Uterus (tissue), 4 donors: ENCODE results near the gene ZNF516. TPM values are rescaled to one million over a fixed set of nuclear protein-coding genes. Genes with fewer than 3 reads are reported as not detected.

Experiments
- DNase-seq, 2 donors: peaks; one replicate each; pipeline ENCODE4 v3.0.0-alpha.2; 2019 to 2020
- H3K27ac ChIP-seq, 2 donors: fragments of 200-600 bp; sonication (generic); 1 replicate in 1 of 2; 2 replicates in 1 of 2; pipeline ENCODE4 v1.5.1; 2016 to 2018
- H3K27me3 ChIP-seq, 2 donors: fragments of 200-600 bp; sonication (generic); one replicate each; pipeline ENCODE4 v1.5.1; 2018 to 2019; ENCODE audit warnings: control low read depth in 1 of 2
- H3K36me3 ChIP-seq, 2 donors: fragments of 200-600 bp; sonication (generic); one replicate each; pipeline ENCODE4 v1.5.1; 2019; ENCODE audit warnings: control low read depth in 1 of 2
- H3K4me1 ChIP-seq, 2 donors: fragments of 200-600 bp; sonication (generic); one replicate each; pipeline ENCODE4 v1.5.1; 2018 to 2019; ENCODE audit warnings: control low read depth in 1 of 2
- H3K4me3 ChIP-seq, 2 donors: fragments of 200-600 bp; sonication (generic); 1 replicate in 1 of 2; 2 replicates in 1 of 2; pipeline ENCODE4 v1.5.1; 2018 to 2019; ENCODE audit warnings: mild to moderate bottlenecking in 1 of 2
- H3K9me3 ChIP-seq, 2 donors: fragments of 200-600 bp; sonication (generic); one replicate each; pipeline ENCODE4 v1.5.1; 2019; ENCODE audit warnings: control low read depth in 1 of 2
- POLR2A ChIP-seq, 2 donors: fragments of 450-650 bp; IDR thresholded peaks; one replicate each; pipeline ENCODE4 v1.6.1; 2016; ENCODE audit warnings: antibody characterized with exemption in 2 of 2, mild to moderate bottlenecking in 1 of 2, moderate library complexity in 1 of 2
- intact Hi-C: fragments of 100-400 bp; cut with DNase I; formaldehyde crosslinking; loops from one replicate; pipeline ENCODE4 v1.15.1; 2023; ENCODE audit warnings: low total_unique reads
- total RNA-seq, 4 donors: library from RNA; depleted of rRNA in 3 of 4; stranded (reverse); fragments of >200 nt in 3 of 4; gene quantifications; one replicate each; pipeline versions ENCODE4 v1.1.0 to v1.2.4, GENCODE V29; 2014 to 2023
- TF ChIP-seq, protein P1 (sequence below), 4 experiments: fragments of 200-600 bp in 2 of 4; fragments of 450-650 bp in 2 of 4; sonication (generic) in 2 of 4; IDR thresholded peaks; one replicate each; pipeline ENCODE4 v1.5.1; 2016 to 2019; ENCODE audit warnings: antibody characterized with exemption in 4 of 4, mild to moderate bottlenecking in 2 of 4, moderate library complexity in 1 of 4
- donor health status: DM: yes; HTN: yes; CAD: no.

The ZNF516 gene
- total RNA-seq, 4 donors from 2014 or later, result 29.4 to 177 (median 65.7) TPM

DNA sequence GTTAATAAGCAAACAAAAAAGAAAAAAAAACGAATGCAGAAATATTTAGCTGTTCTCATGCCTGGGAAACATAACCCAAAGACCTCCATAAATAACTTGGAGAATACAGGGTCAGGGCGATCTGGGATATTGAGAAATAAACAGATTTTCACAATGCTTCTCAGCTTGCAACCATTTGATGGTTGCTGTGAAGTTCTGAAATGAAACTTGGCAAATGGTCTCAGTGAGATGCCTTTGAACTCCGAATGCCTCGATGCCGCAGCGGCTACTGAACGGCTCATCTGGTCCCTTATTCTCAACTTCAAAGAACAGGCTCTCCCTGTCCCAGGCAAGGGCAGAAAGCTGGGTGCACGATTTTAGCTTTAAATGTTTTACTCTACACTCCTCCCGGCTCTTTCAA is 78.1 kb downstream of the ZNF516 start:
- peak overlapping the region in 1 of 2 donors; percentile 22 for H3K4me3 ChIP-seq

DNA sequence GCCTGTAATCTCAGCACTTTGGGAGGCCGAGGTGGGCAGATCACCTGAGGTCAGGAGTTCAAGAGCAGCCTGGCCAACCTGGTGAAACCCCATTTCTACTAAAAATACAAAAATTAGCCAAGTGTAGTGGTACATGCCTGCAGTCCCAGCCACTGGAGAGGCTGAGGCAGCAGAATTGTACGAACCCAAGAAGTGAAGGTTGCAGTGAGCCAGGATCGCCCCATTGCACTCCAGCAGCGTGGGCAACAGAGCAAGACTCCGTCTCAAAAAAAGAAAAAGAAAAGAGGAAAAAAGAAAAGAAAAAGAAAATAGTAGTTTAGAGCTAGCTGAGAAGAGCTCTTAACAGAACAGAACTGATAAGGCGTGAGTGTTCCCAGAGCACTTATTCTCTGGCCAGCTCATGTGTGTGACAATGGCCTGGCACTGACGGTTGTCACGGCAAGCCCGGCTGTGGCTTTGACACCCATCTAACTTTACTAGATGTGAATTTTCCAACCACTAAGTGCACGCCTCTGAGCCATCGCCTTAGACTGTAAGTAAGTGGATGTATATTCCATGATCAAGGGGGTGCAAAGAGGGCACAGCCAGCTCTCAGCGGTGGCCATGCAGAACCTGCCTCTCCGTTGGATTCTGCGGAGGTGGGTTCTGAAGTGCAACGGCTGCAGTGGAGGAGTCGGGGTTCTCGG is 80.0 kb downstream of the ZNF516 start:
- intact Hi-C loops, result no loop called here

More for the DNA sequence above, 78.1 kb downstream of the ZNF516 start:
- TF ChIP-seq, protein P1, sequence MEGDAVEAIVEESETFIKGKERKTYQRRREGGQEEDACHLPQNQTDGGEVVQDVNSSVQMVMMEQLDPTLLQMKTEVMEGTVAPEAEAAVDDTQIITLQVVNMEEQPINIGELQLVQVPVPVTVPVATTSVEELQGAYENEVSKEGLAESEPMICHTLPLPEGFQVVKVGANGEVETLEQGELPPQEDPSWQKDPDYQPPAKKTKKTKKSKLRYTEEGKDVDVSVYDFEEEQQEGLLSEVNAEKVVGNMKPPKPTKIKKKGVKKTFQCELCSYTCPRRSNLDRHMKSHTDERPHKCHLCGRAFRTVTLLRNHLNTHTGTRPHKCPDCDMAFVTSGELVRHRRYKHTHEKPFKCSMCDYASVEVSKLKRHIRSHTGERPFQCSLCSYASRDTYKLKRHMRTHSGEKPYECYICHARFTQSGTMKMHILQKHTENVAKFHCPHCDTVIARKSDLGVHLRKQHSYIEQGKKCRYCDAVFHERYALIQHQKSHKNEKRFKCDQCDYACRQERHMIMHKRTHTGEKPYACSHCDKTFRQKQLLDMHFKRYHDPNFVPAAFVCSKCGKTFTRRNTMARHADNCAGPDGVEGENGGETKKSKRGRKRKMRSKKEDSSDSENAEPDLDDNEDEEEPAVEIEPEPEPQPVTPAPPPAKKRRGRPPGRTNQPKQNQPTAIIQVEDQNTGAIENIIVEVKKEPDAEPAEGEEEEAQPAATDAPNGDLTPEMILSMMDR (IDR thresholded peaks at IDR 0.05), result no peak
- no peak for TF ChIP-seq POLR2A (IDR thresholded peaks at IDR 0.05)
- DNase-seq, result peak; percentile 66 to 76
- intact Hi-C loops, result no loop called here
- peaks cover 5 to 7% of the 10 kb centered on the region in 2 donors for H3K4me1 ChIP-seq
- H3K27me3 ChIP-seq, result no peaks in the 10 kb centered on the region
- H3K36me3 ChIP-seq, result no peaks in the 10 kb centered on the region
- H3K27ac ChIP-seq, result peak overlapping the region; percentile 82 to 90
- H3K9me3 ChIP-seq, result no peaks in the 10 kb centered on the region

DNA sequence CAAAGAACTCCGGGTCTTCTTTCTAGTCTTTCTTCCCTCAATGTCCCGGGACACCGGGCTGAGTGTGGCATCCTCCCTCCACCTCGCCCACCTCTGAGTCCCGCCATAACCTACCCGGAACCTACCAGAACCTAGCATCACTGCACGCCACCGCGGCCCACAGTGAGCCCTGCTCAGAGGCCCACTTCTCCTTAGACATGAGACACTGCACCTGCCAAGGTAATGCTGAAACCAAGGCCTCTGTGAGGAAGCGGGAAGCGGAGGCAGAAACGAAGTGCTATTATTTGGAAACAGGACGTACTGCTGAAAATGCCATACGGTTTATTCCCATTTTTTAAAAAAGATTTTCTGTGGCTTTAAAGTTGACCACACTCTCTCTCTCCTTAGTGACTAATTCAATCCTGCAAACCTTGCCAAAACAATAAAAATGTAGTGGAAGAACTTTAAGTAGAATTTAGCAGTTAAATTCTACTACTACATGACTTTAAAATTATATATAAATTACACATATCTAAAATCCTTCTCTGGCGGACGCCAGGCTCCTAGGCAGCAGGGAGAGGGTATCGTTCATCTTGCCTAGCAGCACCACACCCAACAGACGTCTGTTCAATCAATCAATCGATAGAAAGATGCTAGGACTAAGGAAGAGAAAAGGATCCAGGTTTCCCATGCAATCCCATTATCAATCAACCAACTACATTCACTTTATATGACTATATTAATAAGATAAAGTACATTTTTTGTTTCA is 82.0 kb downstream of the ZNF516 start:
- TF ChIP-seq POLR2A (IDR thresholded peaks at IDR 0.05), result no peak
- TF ChIP-seq, protein P1 (IDR thresholded peaks at IDR 0.05), result no peak
- no peaks in the 10 kb centered on the region for H3K27me3 ChIP-seq
- peak in 1 of 2 donors; percentile 27 for DNase-seq
- H3K4me3 ChIP-seq, result peak overlapping the region in 1 of 2 donors; percentile 17
- no peaks in the 10 kb centered on the region for H3K9me3 ChIP-seq
- peaks cover 2 to 20% of the 10 kb centered on the region in 2 donors for H3K4me1 ChIP-seq
- intact Hi-C loops, result no loop called here
- H3K36me3 ChIP-seq, result no peaks in the 10 kb centered on the region
- H3K27ac ChIP-seq, result peak overlapping the region; percentile 82 to 90

More for the DNA sequence above, 80.0 kb downstream of the ZNF516 start:
- Histone ChIP-seq H3K9me3 (no peaks in the 10 kb centered on the region), H3K4me1 (peaks cover 5 to 7% of the 10 kb centered on the region in 2 donors), H3K4me3 (no peak overlapping the region), H3K36me3 (no peaks in the 10 kb centered on the region), H3K27ac (peak overlapping the region; percentile 82 to 90), H3K27me3 (no peaks in the 10 kb centered on the region)
- no peak for DNase-seq
- TF ChIP-seq, protein P1 (IDR thresholded peaks at IDR 0.05), result no peak
- no peak for TF ChIP-seq POLR2A (IDR thresholded peaks at IDR 0.05)

DNA sequence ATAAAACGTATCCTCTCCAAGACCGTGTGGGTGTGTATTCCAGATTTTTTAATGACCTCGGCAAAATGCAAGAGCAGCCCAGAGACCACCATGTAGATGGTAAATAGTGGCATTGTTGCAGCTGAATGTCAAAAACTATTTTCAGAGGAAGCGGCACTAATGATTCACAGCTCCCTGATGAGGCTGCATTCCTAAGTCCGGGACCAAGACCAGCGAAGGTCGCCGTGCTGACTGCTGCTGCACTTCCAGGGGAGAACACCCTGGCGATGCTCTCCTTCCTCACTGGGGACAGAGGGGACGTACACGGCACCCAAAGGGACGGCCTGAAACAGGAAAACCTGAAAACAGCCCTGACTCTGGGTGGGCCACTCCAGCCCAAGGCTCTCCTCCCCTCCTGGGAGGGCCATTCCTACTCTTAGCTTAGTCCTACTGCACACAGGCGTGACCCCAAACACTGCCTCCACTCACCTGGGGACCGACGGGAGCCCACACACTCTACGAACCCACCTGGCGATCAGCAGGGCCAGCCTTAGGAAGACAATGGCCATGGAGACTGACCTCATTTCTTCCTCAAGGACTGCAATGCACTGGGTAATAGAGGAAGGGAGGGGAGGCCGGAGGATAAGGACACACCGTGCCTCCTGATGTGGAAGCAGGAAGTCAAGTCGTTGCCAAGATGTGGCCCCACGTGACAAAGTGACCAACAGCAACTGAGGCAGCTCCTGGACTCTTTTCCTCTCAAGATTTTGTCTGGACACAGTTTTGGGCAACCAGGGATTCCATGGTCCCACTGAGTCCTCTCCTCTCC is 82.8 kb downstream of the ZNF516 start:
- peak overlapping the region; percentile 82 to 90 for H3K27ac ChIP-seq
- DNase-seq, result peak; percentile 55 to 66

More for the DNA sequence above, 82.8 kb downstream of the ZNF516 start:
- no peaks in the 10 kb centered on the region for H3K27me3 ChIP-seq
- no peaks in the 10 kb centered on the region for H3K36me3 ChIP-seq
- no peaks in the 10 kb centered on the region for H3K9me3 ChIP-seq
- peak overlapping the region in 1 of 2 donors; percentile 13 for H3K4me3 ChIP-seq
- intact Hi-C loops, result no loop called here
- TF ChIP-seq, protein P1 (IDR thresholded peaks at IDR 0.05), result no peak
- TF ChIP-seq POLR2A (IDR thresholded peaks at IDR 0.05), result peak in 1 of 2 donors; percentile 26
- H3K4me1 ChIP-seq, result peaks cover 0 to 23% of the 10 kb centered on the region in 2 donors
